ENCODE data around the gene SPPL2B. TPM values are rescaled to one million over a fixed set of nuclear protein-coding genes. Genes with fewer than 3 reads are reported as not detected.

The SPPL2B gene
- total RNA-seq, 1 donor, result 32.6 TPM

- peaks cover 73% of the 10 kb centered on the region for H4K20me1 ChIP-seq (ENCODE audit: insufficient read depth, low read length)
- H3K4me1 ChIP-seq (ENCODE audit: insufficient read depth, low read length), result peaks cover 4% of the 10 kb centered on the region
- peaks cover 36% of the 10 kb centered on the region for H3K27me3 ChIP-seq (ENCODE audit: insufficient read depth, low read length)
These were observed 39.4 kb upstream of the SPPL2B start for GRCh38 chr19:2288818-2289713.

DNA sequence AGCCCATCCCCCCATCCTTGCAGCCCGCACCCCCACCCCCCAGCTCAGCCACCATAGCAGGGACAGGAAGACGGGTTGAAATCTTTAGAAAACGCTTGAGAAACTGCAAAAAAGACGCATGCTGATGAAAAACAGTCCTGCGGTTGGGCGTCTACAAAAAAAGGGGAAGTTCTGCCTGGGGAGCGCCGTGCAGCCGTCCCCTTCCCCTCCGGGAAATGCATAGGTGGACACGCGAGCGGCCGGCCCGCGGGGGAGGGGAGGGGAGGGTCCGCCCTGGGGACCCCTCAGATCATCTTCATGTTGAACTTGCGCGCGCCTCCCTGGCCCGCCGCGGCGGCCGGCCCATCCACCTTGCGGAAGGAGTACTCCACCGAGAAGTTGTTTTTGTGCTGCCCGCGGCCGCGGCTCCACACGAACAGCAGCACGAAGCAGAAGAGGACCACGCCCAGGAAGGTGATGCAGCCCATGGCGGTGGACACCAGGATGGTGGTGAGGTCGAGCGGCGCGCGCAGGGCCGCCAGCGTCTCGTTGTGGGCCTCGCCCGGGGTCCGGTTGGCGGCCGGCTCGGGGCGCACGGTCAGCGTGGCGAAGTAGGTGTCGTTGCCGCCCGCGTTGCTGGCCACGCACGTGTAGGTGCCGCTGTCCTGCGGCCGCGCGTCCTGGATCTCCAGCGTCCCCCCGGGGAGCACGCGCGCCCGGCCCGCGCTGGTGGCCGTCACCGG lies 38.6 kb upstream of the SPPL2B start:
- Histone ChIP-seq H3K27me3 (ENCODE audit: insufficient read depth, low read length) (peaks cover 36% of the 10 kb centered on the region), H3K27ac (ENCODE audit: low read depth, low read length) (no peak overlapping the region), H3K36me3 (ENCODE audit: insufficient read depth, low read length) (no peaks in the 10 kb centered on the region), H4K20me1 (ENCODE audit: insufficient read depth, low read length) (peaks cover 74% of the 10 kb centered on the region), H3K9me3 (ENCODE audit: low read depth, low read length) (no peaks in the 10 kb centered on the region), H3K4me3 (ENCODE audit: insufficient read depth, low read length) (peak overlapping the region; percentile 43), H3K4me2 (ENCODE audit: insufficient read depth, low read length) (no peak overlapping the region), H3K4me1 (ENCODE audit: insufficient read depth, low read length) (peaks cover 11% of the 10 kb centered on the region), H3K79me2 (ENCODE audit: insufficient read depth, low read length) (no peaks in the 10 kb centered on the region), H2AFZ (ENCODE audit: low read length) (no peak overlapping the region)
- TF ChIP-seq, protein P1, sequence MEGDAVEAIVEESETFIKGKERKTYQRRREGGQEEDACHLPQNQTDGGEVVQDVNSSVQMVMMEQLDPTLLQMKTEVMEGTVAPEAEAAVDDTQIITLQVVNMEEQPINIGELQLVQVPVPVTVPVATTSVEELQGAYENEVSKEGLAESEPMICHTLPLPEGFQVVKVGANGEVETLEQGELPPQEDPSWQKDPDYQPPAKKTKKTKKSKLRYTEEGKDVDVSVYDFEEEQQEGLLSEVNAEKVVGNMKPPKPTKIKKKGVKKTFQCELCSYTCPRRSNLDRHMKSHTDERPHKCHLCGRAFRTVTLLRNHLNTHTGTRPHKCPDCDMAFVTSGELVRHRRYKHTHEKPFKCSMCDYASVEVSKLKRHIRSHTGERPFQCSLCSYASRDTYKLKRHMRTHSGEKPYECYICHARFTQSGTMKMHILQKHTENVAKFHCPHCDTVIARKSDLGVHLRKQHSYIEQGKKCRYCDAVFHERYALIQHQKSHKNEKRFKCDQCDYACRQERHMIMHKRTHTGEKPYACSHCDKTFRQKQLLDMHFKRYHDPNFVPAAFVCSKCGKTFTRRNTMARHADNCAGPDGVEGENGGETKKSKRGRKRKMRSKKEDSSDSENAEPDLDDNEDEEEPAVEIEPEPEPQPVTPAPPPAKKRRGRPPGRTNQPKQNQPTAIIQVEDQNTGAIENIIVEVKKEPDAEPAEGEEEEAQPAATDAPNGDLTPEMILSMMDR (IDR thresholded peaks at IDR 0.05; ENCODE audit: extremely low read depth, low read depth, low read length), result no peak
- DNase-seq (ENCODE audit: insufficient read length, low spot score, missing footprints), result peak; percentile 90

More at GRCh38 chr19:2288818-2289713, 39.4 kb upstream of the SPPL2B start:
- Histone ChIP-seq H3K27ac (ENCODE audit: low read depth, low read length) (no peak overlapping the region), H3K79me2 (ENCODE audit: insufficient read depth, low read length) (no peaks in the 10 kb centered on the region), H3K36me3 (ENCODE audit: insufficient read depth, low read length) (no peaks in the 10 kb centered on the region), H3K4me3 (ENCODE audit: insufficient read depth, low read length) (no peak overlapping the region), H2AFZ (ENCODE audit: low read length) (no peak overlapping the region), H3K4me2 (ENCODE audit: insufficient read depth, low read length) (no peak overlapping the region), H3K9me3 (ENCODE audit: low read depth, low read length) (no peaks in the 10 kb centered on the region)
- TF ChIP-seq, protein P1 (IDR thresholded peaks at IDR 0.05; ENCODE audit: extremely low read depth, low read depth, low read length), result no peak
- DNase-seq (ENCODE audit: insufficient read length, low spot score, missing footprints), result peak; percentile 77

GRCh38 chr19:2290441-2291184 lies 37.9 kb upstream of the SPPL2B start:
- no peak overlapping the region for H3K4me3 ChIP-seq (ENCODE audit: insufficient read depth, low read length)
- no peak overlapping the region for H3K4me2 ChIP-seq (ENCODE audit: insufficient read depth, low read length)
- peak; percentile 57 for DNase-seq (ENCODE audit: insufficient read length, low spot score, missing footprints)
- H3K36me3 ChIP-seq (ENCODE audit: insufficient read depth, low read length), result no peaks in the 10 kb centered on the region
- no peak overlapping the region for H2AFZ ChIP-seq (ENCODE audit: low read length)
- no peak overlapping the region for H3K27ac ChIP-seq (ENCODE audit: low read depth, low read length)
- H3K27me3 ChIP-seq (ENCODE audit: insufficient read depth, low read length), result peaks cover 36% of the 10 kb centered on the region
- no peaks in the 10 kb centered on the region for H3K79me2 ChIP-seq (ENCODE audit: insufficient read depth, low read length)
- no peaks in the 10 kb centered on the region for H3K9me3 ChIP-seq (ENCODE audit: low read depth, low read length)
- peaks cover 13% of the 10 kb centered on the region for H3K4me1 ChIP-seq (ENCODE audit: insufficient read depth, low read length)
- TF ChIP-seq, protein P1 (IDR thresholded peaks at IDR 0.05; ENCODE audit: extremely low read depth, low read depth, low read length), result no peak
- H4K20me1 ChIP-seq (ENCODE audit: insufficient read depth, low read length), result peaks cover 70% of the 10 kb centered on the region

Measured in osteoblast (primary cell).